ENCODE measurements around the gene UBAC2.

UBAC2 gene

GRCh38 chr13:99273128-99273527, 72.5 kb downstream of the UBAC2 start:
- no peak for DNase-seq

- DNase-seq = no peak
Measured at GRCh38 chr13:99275093-99275469, 74.4 kb downstream of the UBAC2 start.

GRCh38 chr13:99276706-99277105, 76.1 kb downstream of the UBAC2 start:
- no peak for DNase-seq

- no peak for DNase-seq
Measured at GRCh38 chr13:99277629-99278028, 77.0 kb downstream of the UBAC2 start.

- DNase-seq = no peak
Measured at GRCh38 chr13:99278200-99278599, 77.5 kb downstream of the UBAC2 start.

GRCh38 chr13:99278843-99279242, 78.2 kb downstream of the UBAC2 start:
- DNase-seq = no peak

GRCh38 chr13:99279637-99280036, 79.0 kb downstream of the UBAC2 start:
- DNase-seq = no peak

GRCh38 chr13:99280166-99280565, 79.5 kb downstream of the UBAC2 start:
- no peak for DNase-seq

- no peak for DNase-seq
Measured at GRCh38 chr13:99281811-99282263, 81.2 kb downstream of the UBAC2 start.

GRCh38 chr13:99282264-99283231, 81.9 kb downstream of the UBAC2 start:
- no peak for DNase-seq

- DNase-seq = no peak
Measured at GRCh38 chr13:99285432-99286182, 85.0 kb downstream of the UBAC2 start.

- no peak for DNase-seq
Measured at GRCh38 chr13:99287551-99287950, 86.9 kb downstream of the UBAC2 start.

GRCh38 chr13:99288089-99288488, 87.4 kb downstream of the UBAC2 start:
- DNase-seq = no peak

GRCh38 chr13:99289271-99289670, 88.6 kb downstream of the UBAC2 start:
- DNase-seq = no peak

GRCh38 chr13:99289674-99290337, 89.2 kb downstream of the UBAC2 start:
- peak; percentile 79 for DNase-seq

GRCh38 chr13:99290894-99291293, 90.2 kb downstream of the UBAC2 start:
- DNase-seq = no peak

GRCh38 chr13:99293178-99293577, 92.5 kb downstream of the UBAC2 start:
- DNase-seq = no peak

- DNase-seq = no peak
Measured at GRCh38 chr13:99294198-99294597, 93.5 kb downstream of the UBAC2 start.

GRCh38 chr13:99294958-99295357, 94.3 kb downstream of the UBAC2 start:
- DNase-seq = no peak

GRCh38 chr13:99295488-99296252, 95.0 kb downstream of the UBAC2 start:
- DNase-seq = no peak

- DNase-seq = no peak
Measured at GRCh38 chr13:99296398-99296797, 95.7 kb downstream of the UBAC2 start.

- DNase-seq = no peak
Measured at GRCh38 chr13:99297331-99297730, 96.7 kb downstream of the UBAC2 start.

GRCh38 chr13:99298056-99298455, 97.4 kb downstream of the UBAC2 start:
- DNase-seq = no peak

All from activated CD8-positive, alpha-beta memory T cell treated with anti-CD3 and anti-CD28 coated beads, Interleukin-2, amount 50 U/mL, for 48 hours (primary cell).